Psoas muscle (tissue), 8 donors: ENCODE measurements around the gene DSTYK. TPM values are rescaled to one million over a fixed set of nuclear protein-coding genes. Genes with fewer than 3 reads are reported as not detected.

Source experiments
- ATAC-seq, 4 donors: fragments of 200-7000 bp; cut with Tn5 transposase; one replicate each; pipeline ENCODE4 v1.9.1; 2020; ENCODE audit warnings: moderate library complexity in 3 of 4, mild to moderate bottlenecking in 2 of 4
- DNase-seq, 2 donors: peaks; one replicate each; pipeline ENCODE4 v3.0.0-alpha.2; 2020
- H3K27ac ChIP-seq: fragments of 200-600 bp; one replicate; pipeline ENCODE4 v1.8.0; 2022
- H3K27me3 ChIP-seq, 3 donors: fragments of 200-600 bp in 1 of 3; one replicate each; pipeline versions ENCODE4 v1.6.1 to v1.8.0; 2013 to 2022; ENCODE audit warnings: low read length in 2 of 3, mild to moderate bottlenecking in 2 of 3, moderate library complexity in 1 of 3; ENCODE audit not compliant: insufficient read depth in 3 of 3
- H3K36me3 ChIP-seq, 2 donors: fragments of 200-600 bp in 1 of 2; one replicate each; pipeline versions ENCODE4 v1.6.1 to v1.8.0; 2013 to 2022; ENCODE audit warnings: low read depth in 1 of 2, mild to moderate bottlenecking in 1 of 2, moderate library complexity in 1 of 2; ENCODE audit not compliant: insufficient read depth in 1 of 2
- H3K4me1 ChIP-seq: fragments of 200-600 bp; one replicate; pipeline ENCODE4 v1.8.0; 2022
- H3K4me3 ChIP-seq: fragments of 200-600 bp; one replicate; pipeline ENCODE4 v1.8.0; 2022; ENCODE audit warnings: mild to moderate bottlenecking
- H3K9me3 ChIP-seq: fragments of 200-600 bp; one replicate; pipeline ENCODE4 v1.8.0; 2022
- WGBS, 3 donors: extraction: QIAGEN DNeasy Blood & Tissue Kit; methylation state at CpG; one replicate each; pipeline versions ENCODE4 v1.1.6 to v1.1.7; 2013; 5-methylcytosine and 5-hydroxymethylcytosine counted together
- intact Hi-C, 2 donors: fragments of 100-400 bp; cut with DNase I; formaldehyde crosslinking; loops; one replicate each; pipeline versions ENCODE4 v1.11.0 to v1.14.2; 2022
- polyA plus RNA-seq, 3 donors: library from polyadenylated mRNA; stranded (reverse); fragments of 200-250 nt; gene quantifications; one replicate each; pipeline ENCODE4 v1.2.3, GENCODE V29; 2013
- total RNA-seq, 4 donors: library from RNA; stranded (reverse); fragmentation: NEBNext Ultra II Directional in 2 of 4; extraction: Animal tissue kit (Norgen Biotek cat#: 25700) in 2 of 4; gene quantifications; one replicate each; pipeline versions ENCODE4 v1.2.1 to v1.2.4, GENCODE V29; 2021 to 2023
- TF ChIP-seq, protein P1 (sequence below): fragments of 200-600 bp; IDR thresholded peaks from one replicate; pipeline ENCODE4 v1.8.0; 2022; ENCODE audit warnings: antibody characterized with exemption
- donor health status: healthy with polysubstance abuse.
- donor health status: DM: no; HTN: no; CAD: no; lungs with moderate emphysema.
- donor health status: Bipolar disorder and iron deficiency.
- donor health status: healthy.
- donor health status: DM: yes; HTN: yes; CAD: no.
- donor health status: DM: no; HTN: no; CAD: no.
- donor health status: DM: no; HTN: no; CAD: no.
- donor health status: DM: yes; HTN: yes; CAD: no.

DSTYK gene
- total and polyA plus RNA-seq, 7 donors: 2.3 to 22.6 (median 13.6) TPM

- ATAC-seq (no peak), DNase-seq (no peak)
- H3K36me3 ChIP-seq: peaks cover 0 to 15% of the 10 kb centered on the region in 2 donors
- 14 to 34% (median 21%) methylated on average over 3 of the region's 3 CpGs for WGBS, 3 donors
- H3K27ac ChIP-seq: peak overlapping the region; percentile 79
- no peaks in the 10 kb centered on the region for H3K9me3 ChIP-seq
- intact Hi-C loops: no loop called here
- peaks cover 95% of the 10 kb centered on the region for H3K4me1 ChIP-seq
- H3K27me3 ChIP-seq: no peaks in the 10 kb centered on the region
- H3K4me3 ChIP-seq: peak overlapping the region; percentile 10
- TF ChIP-seq, protein P1, sequence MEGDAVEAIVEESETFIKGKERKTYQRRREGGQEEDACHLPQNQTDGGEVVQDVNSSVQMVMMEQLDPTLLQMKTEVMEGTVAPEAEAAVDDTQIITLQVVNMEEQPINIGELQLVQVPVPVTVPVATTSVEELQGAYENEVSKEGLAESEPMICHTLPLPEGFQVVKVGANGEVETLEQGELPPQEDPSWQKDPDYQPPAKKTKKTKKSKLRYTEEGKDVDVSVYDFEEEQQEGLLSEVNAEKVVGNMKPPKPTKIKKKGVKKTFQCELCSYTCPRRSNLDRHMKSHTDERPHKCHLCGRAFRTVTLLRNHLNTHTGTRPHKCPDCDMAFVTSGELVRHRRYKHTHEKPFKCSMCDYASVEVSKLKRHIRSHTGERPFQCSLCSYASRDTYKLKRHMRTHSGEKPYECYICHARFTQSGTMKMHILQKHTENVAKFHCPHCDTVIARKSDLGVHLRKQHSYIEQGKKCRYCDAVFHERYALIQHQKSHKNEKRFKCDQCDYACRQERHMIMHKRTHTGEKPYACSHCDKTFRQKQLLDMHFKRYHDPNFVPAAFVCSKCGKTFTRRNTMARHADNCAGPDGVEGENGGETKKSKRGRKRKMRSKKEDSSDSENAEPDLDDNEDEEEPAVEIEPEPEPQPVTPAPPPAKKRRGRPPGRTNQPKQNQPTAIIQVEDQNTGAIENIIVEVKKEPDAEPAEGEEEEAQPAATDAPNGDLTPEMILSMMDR: no peak
Observed at GRCh38 chr1:205239078-205239477, 27.6 kb upstream of the DSTYK start.

DNA sequence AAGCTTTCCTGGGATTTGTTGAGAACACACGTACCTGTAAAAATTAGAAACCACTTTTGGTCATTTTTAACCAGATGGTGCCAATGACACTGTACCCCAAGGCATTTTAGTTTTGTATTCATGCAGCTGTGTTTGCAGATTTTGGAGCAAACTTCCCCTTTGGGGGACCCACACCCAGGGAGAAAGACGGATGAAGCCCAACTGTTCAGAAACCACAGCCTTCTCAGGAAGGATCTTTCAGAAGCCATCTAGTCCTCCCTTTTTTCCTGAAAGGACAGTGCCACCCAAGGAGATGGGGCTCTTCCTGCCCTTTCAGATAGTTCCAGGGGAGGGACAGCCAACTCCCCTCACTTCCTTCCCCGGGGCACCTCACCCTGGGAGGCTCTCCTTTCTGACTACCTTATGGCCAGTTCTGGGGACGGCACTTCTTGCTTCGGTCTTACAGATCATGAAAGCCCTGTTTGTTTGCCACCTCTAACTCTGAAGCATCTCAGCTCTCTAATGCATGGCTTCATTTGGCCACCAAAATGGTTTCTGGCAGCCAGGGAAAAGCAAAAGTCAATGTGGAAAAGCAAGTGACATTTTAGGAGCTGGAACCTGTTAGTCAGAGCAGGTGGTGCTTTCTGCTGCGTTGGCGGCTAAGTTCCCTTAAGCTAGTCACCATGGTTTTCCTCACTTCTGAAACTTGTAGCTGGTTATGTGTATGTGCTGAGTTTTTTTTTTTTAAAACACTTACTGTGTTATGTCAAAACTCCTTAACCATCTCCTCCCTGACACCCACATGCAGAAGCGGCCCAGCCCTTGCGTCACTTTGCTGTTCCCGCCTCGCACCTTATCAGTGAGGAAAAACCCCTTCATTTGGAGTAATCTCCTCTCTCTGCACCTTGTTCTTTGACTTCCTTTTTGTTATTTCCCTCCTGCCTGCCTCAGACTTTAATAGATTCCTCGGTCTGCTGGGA, 26.3 kb upstream of the DSTYK start:
- H3K27me3 ChIP-seq: no peaks in the 10 kb centered on the region
- H3K4me1 ChIP-seq: peaks cover 92% of the 10 kb centered on the region
- WGBS, 3 donors: 50 to 63% (median 53%) methylated on average over 12 of the region's 12 CpGs
- H3K9me3 ChIP-seq: no peaks in the 10 kb centered on the region
- DNase-seq: no peak
- peaks cover 0 to 14% of the 10 kb centered on the region in 2 donors for H3K36me3 ChIP-seq
- intact Hi-C loops: loop anchor here in 1 of 2 donors (2.0 kb wide), 1 partner anchor 13 kb away; no protein-coding TSS in a partner anchor
- H3K27ac ChIP-seq: peak overlapping the region; percentile 79
- H3K4me3 ChIP-seq: peak overlapping the region; percentile 23
- peak in 3 of 4 donors; percentile 30 to 44 (median 42) for ATAC-seq
- TF ChIP-seq, protein P1: no peak

DNA sequence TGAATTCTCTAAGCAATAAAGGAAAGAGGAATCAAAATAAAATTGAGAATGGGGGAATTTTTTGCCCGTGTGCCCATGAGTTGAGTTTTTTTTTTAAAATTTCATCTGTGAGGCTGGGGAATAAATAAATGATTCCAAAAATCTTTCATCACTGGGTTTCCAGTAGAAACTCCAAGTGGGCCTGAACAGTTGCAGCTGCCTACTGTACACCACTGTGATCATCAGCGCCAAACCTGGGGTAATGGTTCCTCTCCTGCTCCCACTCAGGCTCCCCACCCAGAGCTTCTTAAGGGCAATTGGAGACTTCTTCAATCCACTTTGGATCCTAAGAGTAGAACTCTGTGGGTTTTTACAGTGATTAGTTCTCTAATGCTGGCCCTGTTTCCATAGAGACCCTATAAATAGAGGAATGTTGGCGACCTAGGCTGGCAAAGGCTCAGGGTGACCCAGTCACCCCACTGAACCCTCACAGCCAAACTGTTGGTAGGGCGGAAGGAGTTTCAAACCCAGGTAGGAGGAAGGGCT, 25.5 kb upstream of the DSTYK start:
- peak overlapping the region; percentile 79 for H3K27ac ChIP-seq
- no peaks in the 10 kb centered on the region for H3K27me3 ChIP-seq

DNA sequence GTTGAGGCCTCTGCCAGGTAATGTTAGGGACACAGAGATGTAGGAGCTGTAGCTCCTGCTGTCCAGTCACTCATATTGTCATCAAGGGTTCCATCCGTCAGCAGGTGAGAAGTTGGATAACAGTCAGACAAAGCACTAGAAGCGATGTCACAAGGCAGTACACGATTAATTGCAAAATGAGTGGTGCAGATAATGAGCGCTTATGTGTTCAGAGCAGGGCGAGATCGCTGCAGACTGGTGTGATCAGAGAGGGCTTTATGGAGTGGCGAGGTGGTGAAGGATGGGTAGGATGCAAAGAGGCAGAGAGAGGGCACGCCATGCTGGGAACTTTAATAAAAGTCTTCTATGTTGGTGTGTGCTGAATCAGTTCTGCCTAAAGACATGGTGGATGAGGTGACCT, 25.0 kb upstream of the DSTYK start:
- DNase-seq: no peak
- whole genome bisulfite sequencing, 3 donors: 82 to 96% (median 83%) methylated on average over 8 of the region's 8 CpGs
- no peaks in the 10 kb centered on the region for H3K9me3 ChIP-seq
- peaks cover 91% of the 10 kb centered on the region for H3K4me1 ChIP-seq
- H3K4me3 ChIP-seq: no peak overlapping the region
- H3K36me3 ChIP-seq: peaks cover 0 to under 1% of the 10 kb centered on the region in 2 donors
- TF ChIP-seq, protein P1: no peak
- no peaks in the 10 kb centered on the region for H3K27me3 ChIP-seq
- intact Hi-C loops: loop anchor here in 1 of 2 donors (2.0 kb wide), 1 partner anchor 14 kb away; no protein-coding TSS in a partner anchor
- ATAC-seq: no peak
- peak overlapping the region; percentile 79 for H3K27ac ChIP-seq

More for the DNA sequence above, 25.5 kb upstream of the DSTYK start:
- no peak for DNase-seq
- no peak overlapping the region for H3K4me3 ChIP-seq
- intact Hi-C loops: loop anchor here in 1 of 2 donors (2.0 kb wide), 1 partner anchor 14 kb away; no protein-coding TSS in a partner anchor
- no peak for ATAC-seq
- peaks cover 91% of the 10 kb centered on the region for H3K4me1 ChIP-seq
- WGBS, 3 donors: 49 to 68% (median 54%) methylated on average over 4 of the region's 4 CpGs
- TF ChIP-seq, protein P1: no peak
- H3K36me3 ChIP-seq: peaks cover 0 to 6% of the 10 kb centered on the region in 2 donors
- H3K9me3 ChIP-seq: no peaks in the 10 kb centered on the region
